ENCODE measurements around the gene ADGRD1.

The ADGRD1 gene

GRCh38 chr12:131021154-131021541 is 67.4 kb downstream of the ADGRD1 start:
- no peak overlapping the region for H3K18ac ChIP-seq (ENCODE audit: low read length)
- H2BK5ac ChIP-seq (ENCODE audit: low read depth, low read length, poor library complexity): no peak overlapping the region
- no peak overlapping the region for H3K9ac ChIP-seq (ENCODE audit: low read length)
- no peaks in the 10 kb centered on the region for H3K79me2 ChIP-seq (ENCODE audit: control insufficient read depth, insufficient read depth, low read length, poor library complexity)
- no peak overlapping the region for H4K8ac ChIP-seq (ENCODE audit: low read depth, low read length)
- no peak for DNase-seq
- H2BK12ac ChIP-seq (ENCODE audit: low read length): no peak overlapping the region
- no peak overlapping the region for H3K23ac ChIP-seq (ENCODE audit: low read length)
- WGBS (ENCODE audit: extremely low coverage, insufficient coverage, insufficient read length): no CpG with 5 or more reads among the region's 20 CpGs
- H4K12ac ChIP-seq (ENCODE audit: low read depth, low read length): no peak overlapping the region
- no peak overlapping the region for H3K14ac ChIP-seq (ENCODE audit: low read length)
- no peak overlapping the region for H2AK5ac ChIP-seq (ENCODE audit: low read length)
- no peak overlapping the region for H2AFZ ChIP-seq (ENCODE audit: insufficient read depth, low read length, poor library complexity)
- H3K4me1 ChIP-seq (ENCODE audit: control insufficient read depth in 1 of 2, insufficient read depth in 2 of 2, low read length in 2 of 2): no peaks in the 10 kb centered on the region
- no peak overlapping the region for H3K4me3 ChIP-seq (ENCODE audit: low read depth, low read length)
- H3K4ac ChIP-seq (ENCODE audit: low read depth, low read length): no peak overlapping the region
- no peaks in the 10 kb centered on the region for H3K27me3 ChIP-seq (ENCODE audit: insufficient read depth, low read length)
- H2BK120ac ChIP-seq (ENCODE audit: insufficient read depth, low read length, poor library complexity): no peak overlapping the region
- H3K36me3 ChIP-seq (ENCODE audit: control insufficient read depth in 1 of 2, insufficient read depth in 2 of 2, low read length in 2 of 2): no peaks in the 10 kb centered on the region
- no peak overlapping the region for H3K27ac ChIP-seq (ENCODE audit: low read depth, low read length)
- H3K79me1 ChIP-seq (ENCODE audit: low read length): no peaks in the 10 kb centered on the region
- peaks cover 5% of the 10 kb centered on the region for H3K9me3 ChIP-seq (ENCODE audit: insufficient read depth, low read depth, low read length)
- H4K91ac ChIP-seq (ENCODE audit: low read depth, low read length): no peak overlapping the region
- H3K4me2 ChIP-seq (ENCODE audit: low read length): no peak overlapping the region

- no peak for DNase-seq
- Histone ChIP-seq H4K12ac (ENCODE audit: low read depth, low read length) (no peak overlapping the region), H3K36me3 (ENCODE audit: control insufficient read depth in 1 of 2, insufficient read depth in 2 of 2, low read length in 2 of 2) (no peaks in the 10 kb centered on the region), H2BK5ac (ENCODE audit: low read depth, low read length, poor library complexity) (no peak overlapping the region), H3K4ac (ENCODE audit: low read depth, low read length) (no peak overlapping the region), H3K23ac (ENCODE audit: low read length) (no peak overlapping the region), H3K79me2 (ENCODE audit: control insufficient read depth, insufficient read depth, low read length, poor library complexity) (no peaks in the 10 kb centered on the region), H3K27ac (ENCODE audit: low read depth, low read length) (no peak overlapping the region), H3K4me1 (ENCODE audit: control insufficient read depth in 1 of 2, insufficient read depth in 2 of 2, low read length in 2 of 2) (no peaks in the 10 kb centered on the region), H4K91ac (ENCODE audit: low read depth, low read length) (no peak overlapping the region), H2BK120ac (ENCODE audit: insufficient read depth, low read length, poor library complexity) (no peak overlapping the region), H3K9me3 (ENCODE audit: insufficient read depth, low read depth, low read length) (no peaks in the 10 kb centered on the region), H2BK12ac (ENCODE audit: low read length) (no peak overlapping the region), H2AFZ (ENCODE audit: insufficient read depth, low read length, poor library complexity) (no peak overlapping the region), H3K18ac (ENCODE audit: low read length) (no peak overlapping the region), H3K27me3 (ENCODE audit: insufficient read depth, low read length) (no peaks in the 10 kb centered on the region), H4K8ac (ENCODE audit: low read depth, low read length) (no peak overlapping the region), H3K79me1 (ENCODE audit: low read length) (no peaks in the 10 kb centered on the region), H3K9ac (ENCODE audit: low read length) (no peak overlapping the region), H3K4me2 (ENCODE audit: low read length) (no peak overlapping the region), H3K4me3 (ENCODE audit: low read depth, low read length) (no peak overlapping the region), H3K14ac (ENCODE audit: low read length) (no peak overlapping the region), H2AK5ac (ENCODE audit: low read length) (no peak overlapping the region)
- no CpG with 5 or more reads among the region's 11 CpGs for WGBS (ENCODE audit: extremely low coverage, insufficient coverage, insufficient read length)
Observed at GRCh38 chr12:131024026-131024425, 70.3 kb downstream of the ADGRD1 start.

- no peak overlapping the region for H3K4ac ChIP-seq (ENCODE audit: low read depth, low read length)
- no peak overlapping the region for H3K18ac ChIP-seq (ENCODE audit: low read length)
- H3K27me3 ChIP-seq (ENCODE audit: insufficient read depth, low read length): no peaks in the 10 kb centered on the region
- no peaks in the 10 kb centered on the region for H3K79me2 ChIP-seq (ENCODE audit: control insufficient read depth, insufficient read depth, low read length, poor library complexity)
- DNase-seq: peak; percentile 48 to 70
- H3K4me1 ChIP-seq (ENCODE audit: control insufficient read depth in 1 of 2, insufficient read depth in 2 of 2, low read length in 2 of 2): no peaks in the 10 kb centered on the region
- H3K9me3 ChIP-seq (ENCODE audit: insufficient read depth, low read depth, low read length): no peaks in the 10 kb centered on the region
- no peak overlapping the region for H3K4me2 ChIP-seq (ENCODE audit: low read length)
- no peaks in the 10 kb centered on the region for H3K79me1 ChIP-seq (ENCODE audit: low read length)
- no peak overlapping the region for H4K12ac ChIP-seq (ENCODE audit: low read depth, low read length)
- H3K4me3 ChIP-seq (ENCODE audit: low read depth, low read length): no peak overlapping the region
- no peak overlapping the region for H3K14ac ChIP-seq (ENCODE audit: low read length)
- no peak overlapping the region for H3K23ac ChIP-seq (ENCODE audit: low read length)
- no peak overlapping the region for H2AK5ac ChIP-seq (ENCODE audit: low read length)
- no peak overlapping the region for H3K9ac ChIP-seq (ENCODE audit: low read length)
- no peak overlapping the region for H4K91ac ChIP-seq (ENCODE audit: low read depth, low read length)
- H2BK12ac ChIP-seq (ENCODE audit: low read length): no peak overlapping the region
- no peak overlapping the region for H3K27ac ChIP-seq (ENCODE audit: low read depth, low read length)
- no CpG with 5 or more reads among the region's 11 CpGs for WGBS (ENCODE audit: extremely low coverage, insufficient coverage, insufficient read length)
- H2AFZ ChIP-seq (ENCODE audit: insufficient read depth, low read length, poor library complexity): no peak overlapping the region
- no peak overlapping the region for H2BK120ac ChIP-seq (ENCODE audit: insufficient read depth, low read length, poor library complexity)
- H2BK5ac ChIP-seq (ENCODE audit: low read depth, low read length, poor library complexity): no peak overlapping the region
- H3K36me3 ChIP-seq (ENCODE audit: control insufficient read depth in 1 of 2, insufficient read depth in 2 of 2, low read length in 2 of 2): no peaks in the 10 kb centered on the region
- no peak overlapping the region for H4K8ac ChIP-seq (ENCODE audit: low read depth, low read length)
Observed at GRCh38 chr12:131024721-131025120, 71.0 kb downstream of the ADGRD1 start.

GRCh38 chr12:131025234-131025633 is 71.5 kb downstream of the ADGRD1 start:
- Histone ChIP-seq H2AFZ (ENCODE audit: insufficient read depth, low read length, poor library complexity) (no peak overlapping the region), H3K4me2 (ENCODE audit: low read length) (no peak overlapping the region), H3K4ac (ENCODE audit: low read depth, low read length) (no peak overlapping the region), H3K27me3 (ENCODE audit: insufficient read depth, low read length) (no peaks in the 10 kb centered on the region), H2BK12ac (ENCODE audit: low read length) (no peak overlapping the region), H3K4me3 (ENCODE audit: low read depth, low read length) (no peak overlapping the region), H3K9ac (ENCODE audit: low read length) (no peak overlapping the region), H3K14ac (ENCODE audit: low read length) (no peak overlapping the region), H2AK5ac (ENCODE audit: low read length) (no peak overlapping the region), H3K36me3 (ENCODE audit: control insufficient read depth in 1 of 2, insufficient read depth in 2 of 2, low read length in 2 of 2) (no peaks in the 10 kb centered on the region), H3K4me1 (ENCODE audit: control insufficient read depth in 1 of 2, insufficient read depth in 2 of 2, low read length in 2 of 2) (no peaks in the 10 kb centered on the region), H3K18ac (ENCODE audit: low read length) (no peak overlapping the region), H3K79me2 (ENCODE audit: control insufficient read depth, insufficient read depth, low read length, poor library complexity) (no peaks in the 10 kb centered on the region), H4K91ac (ENCODE audit: low read depth, low read length) (no peak overlapping the region), H3K79me1 (ENCODE audit: low read length) (no peaks in the 10 kb centered on the region), H3K9me3 (ENCODE audit: insufficient read depth, low read depth, low read length) (no peaks in the 10 kb centered on the region), H4K12ac (ENCODE audit: low read depth, low read length) (no peak overlapping the region), H2BK5ac (ENCODE audit: low read depth, low read length, poor library complexity) (no peak overlapping the region), H3K27ac (ENCODE audit: low read depth, low read length) (no peak overlapping the region), H2BK120ac (ENCODE audit: insufficient read depth, low read length, poor library complexity) (no peak overlapping the region), H3K23ac (ENCODE audit: low read length) (no peak overlapping the region), H4K8ac (ENCODE audit: low read depth, low read length) (no peak overlapping the region)
- DNase-seq: no peak
- no CpG with 5 or more reads among the region's 11 CpGs for WGBS (ENCODE audit: extremely low coverage, insufficient coverage, insufficient read length)

Data from trophoblast cell (in vitro differentiated cells and primary cell).